GM12865 (cell line): ENCODE results near the gene EIF4G1.

ENCODE experiments used
- DNase-seq: peaks from one replicate; pipeline ENCODE4 v3.0.0; 2010; ENCODE audit warnings: low read depth
- H3K4me3 ChIP-seq: 2 replicates; pipeline ENCODE4 v1.5.1; 2011; ENCODE audit warnings: mild to moderate bottlenecking, low read depth, low read length, control low read depth
- TF ChIP-seq, protein P1 (sequence below): IDR thresholded peaks from 2 replicates; pipeline ENCODE4 v1.5.1; 2011; ENCODE audit warnings: low read length, control low read depth, low read depth, inconsistent platforms; ENCODE audit not compliant: insufficient read depth; ENCODE audit errors: missing control alignments

EIF4G1 gene

DNA sequence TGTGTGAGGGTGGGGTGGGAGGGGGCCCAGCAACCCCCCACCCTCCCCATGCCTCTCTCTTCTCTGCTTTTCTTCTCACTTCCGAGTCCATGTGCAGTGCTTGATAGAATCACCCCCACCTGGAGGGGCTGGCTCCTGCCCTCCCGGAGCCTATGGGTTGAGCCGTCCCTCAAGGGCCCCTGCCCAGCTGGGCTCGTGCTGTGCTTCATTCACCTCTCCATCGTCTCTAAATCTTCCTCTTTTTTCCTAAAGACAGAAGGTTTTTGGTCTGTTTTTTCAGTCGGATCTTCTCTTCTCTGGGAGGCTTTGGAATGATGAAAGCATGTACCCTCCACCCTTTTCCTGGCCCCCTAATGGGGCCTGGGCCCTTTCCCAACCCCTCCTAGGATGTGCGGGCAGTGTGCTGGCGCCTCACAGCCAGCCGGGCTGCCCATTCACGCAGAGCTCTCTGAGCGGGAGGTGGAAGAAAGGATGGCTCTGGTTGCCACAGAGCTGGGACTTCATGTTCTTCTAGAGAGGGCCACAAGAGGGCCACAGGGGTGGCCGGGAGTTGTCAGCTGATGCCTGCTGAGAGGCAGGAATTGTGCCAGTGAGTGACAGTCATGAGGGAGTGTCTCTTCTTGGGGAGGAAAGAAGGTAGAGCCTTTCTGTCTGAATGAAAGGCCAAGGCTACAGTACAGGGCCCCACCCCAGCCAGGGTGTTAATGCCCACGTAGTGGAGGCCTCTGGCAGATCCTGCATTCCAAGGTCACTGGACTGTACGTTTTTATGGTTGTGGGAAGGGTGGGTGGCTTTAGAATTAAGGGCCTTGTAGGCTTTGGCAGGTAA, 31.1 kb downstream of the EIF4G1 start:
- H3K4me3 ChIP-seq: no peak overlapping the region
- peak; percentile 55 for DNase-seq
- TF ChIP-seq, protein P1, sequence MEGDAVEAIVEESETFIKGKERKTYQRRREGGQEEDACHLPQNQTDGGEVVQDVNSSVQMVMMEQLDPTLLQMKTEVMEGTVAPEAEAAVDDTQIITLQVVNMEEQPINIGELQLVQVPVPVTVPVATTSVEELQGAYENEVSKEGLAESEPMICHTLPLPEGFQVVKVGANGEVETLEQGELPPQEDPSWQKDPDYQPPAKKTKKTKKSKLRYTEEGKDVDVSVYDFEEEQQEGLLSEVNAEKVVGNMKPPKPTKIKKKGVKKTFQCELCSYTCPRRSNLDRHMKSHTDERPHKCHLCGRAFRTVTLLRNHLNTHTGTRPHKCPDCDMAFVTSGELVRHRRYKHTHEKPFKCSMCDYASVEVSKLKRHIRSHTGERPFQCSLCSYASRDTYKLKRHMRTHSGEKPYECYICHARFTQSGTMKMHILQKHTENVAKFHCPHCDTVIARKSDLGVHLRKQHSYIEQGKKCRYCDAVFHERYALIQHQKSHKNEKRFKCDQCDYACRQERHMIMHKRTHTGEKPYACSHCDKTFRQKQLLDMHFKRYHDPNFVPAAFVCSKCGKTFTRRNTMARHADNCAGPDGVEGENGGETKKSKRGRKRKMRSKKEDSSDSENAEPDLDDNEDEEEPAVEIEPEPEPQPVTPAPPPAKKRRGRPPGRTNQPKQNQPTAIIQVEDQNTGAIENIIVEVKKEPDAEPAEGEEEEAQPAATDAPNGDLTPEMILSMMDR: peak; percentile 38

DNA sequence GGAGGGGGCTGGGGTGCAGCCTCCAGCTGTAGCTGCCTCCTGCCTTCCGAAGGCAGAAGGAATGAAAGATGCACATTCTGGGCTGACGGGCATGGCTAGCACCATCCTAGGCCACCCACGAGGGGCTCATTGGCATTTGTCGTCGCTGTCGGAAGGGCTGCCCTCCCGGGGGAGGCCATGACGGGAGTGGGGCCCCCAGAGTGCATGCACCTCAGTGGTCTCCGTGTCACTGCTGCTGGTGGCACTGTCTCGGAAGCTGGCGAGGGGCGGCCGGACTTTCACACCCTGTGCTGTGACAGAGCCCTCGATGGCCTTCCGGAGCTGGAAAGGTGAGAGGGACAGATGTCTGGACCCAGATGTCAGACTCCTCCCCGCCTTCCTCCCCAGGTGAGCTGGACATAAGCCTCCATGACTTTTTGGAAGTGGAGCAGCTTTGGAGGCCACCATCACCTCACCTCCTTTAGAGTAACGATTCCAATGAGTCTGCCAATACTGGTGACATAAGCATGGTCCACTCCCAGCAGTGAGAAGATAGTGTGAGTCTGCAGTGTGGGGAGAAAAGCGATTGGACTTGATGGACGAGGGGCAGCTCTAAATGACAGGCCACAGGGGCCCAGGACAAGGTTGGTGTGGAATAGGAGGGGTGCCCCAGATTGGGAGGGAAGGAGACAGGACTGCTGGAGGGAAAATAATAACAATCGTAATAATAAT, 32.2 kb downstream of the EIF4G1 start:
- H3K4me3 ChIP-seq: no peak overlapping the region
- TF ChIP-seq, protein P1: no peak
- no peak for DNase-seq

DNA sequence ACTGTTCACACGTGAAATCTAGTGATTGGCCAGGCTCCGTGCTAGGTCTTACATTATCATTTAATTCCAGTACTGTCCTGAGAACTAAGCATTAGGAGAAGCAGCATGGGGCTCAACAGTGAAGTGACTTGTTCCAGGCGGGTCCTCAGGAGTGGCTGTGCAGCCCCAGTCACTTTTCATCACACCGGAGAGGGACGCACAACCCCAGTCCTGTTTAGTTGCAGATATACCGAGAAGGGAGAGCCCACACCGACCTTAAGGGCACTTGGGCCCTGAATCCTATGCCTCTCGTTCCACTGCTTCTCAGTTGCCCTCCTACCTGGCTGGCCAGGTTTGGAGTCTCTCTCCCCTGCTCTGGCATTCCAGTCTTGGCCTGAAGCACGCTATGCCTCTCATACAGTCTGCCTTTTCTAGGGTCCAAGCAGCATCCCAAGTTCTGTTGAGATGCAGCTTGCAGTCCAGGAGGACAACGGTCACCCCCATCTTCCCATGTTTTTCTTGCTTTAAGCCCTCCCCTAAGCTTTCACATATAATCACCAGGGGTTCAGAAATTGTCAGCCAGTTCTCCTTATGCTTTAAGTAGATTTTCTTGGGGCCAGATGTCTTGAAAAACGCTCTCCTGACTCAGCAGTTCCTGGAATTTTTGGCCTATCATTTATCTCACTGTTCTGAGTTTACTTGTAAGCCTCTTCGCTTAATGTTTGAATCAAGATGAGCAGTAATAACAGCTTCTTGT, 33.1 kb downstream of the EIF4G1 start:
- H3K4me3 ChIP-seq: no peak overlapping the region
- TF ChIP-seq, protein P1: no peak
- DNase-seq: no peak

DNA sequence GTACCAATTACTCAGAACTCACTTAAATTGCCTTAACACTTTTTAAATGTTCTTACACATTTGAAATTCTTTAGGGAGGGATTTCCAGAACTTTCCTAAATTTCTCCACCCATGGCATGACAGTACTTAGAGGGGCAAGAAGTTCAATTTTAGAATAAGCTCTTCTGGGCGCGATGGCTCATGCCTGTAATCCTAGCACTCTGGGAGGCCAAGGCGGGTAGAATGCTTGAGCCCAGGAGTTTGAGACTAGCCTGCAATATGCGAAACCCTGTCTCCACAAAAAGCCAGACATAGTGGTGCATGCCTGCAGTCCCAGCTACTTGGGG, 33.6 kb downstream of the EIF4G1 start:
- no peak overlapping the region for H3K4me3 ChIP-seq
- DNase-seq: no peak
- TF ChIP-seq, protein P1: no peak

DNA sequence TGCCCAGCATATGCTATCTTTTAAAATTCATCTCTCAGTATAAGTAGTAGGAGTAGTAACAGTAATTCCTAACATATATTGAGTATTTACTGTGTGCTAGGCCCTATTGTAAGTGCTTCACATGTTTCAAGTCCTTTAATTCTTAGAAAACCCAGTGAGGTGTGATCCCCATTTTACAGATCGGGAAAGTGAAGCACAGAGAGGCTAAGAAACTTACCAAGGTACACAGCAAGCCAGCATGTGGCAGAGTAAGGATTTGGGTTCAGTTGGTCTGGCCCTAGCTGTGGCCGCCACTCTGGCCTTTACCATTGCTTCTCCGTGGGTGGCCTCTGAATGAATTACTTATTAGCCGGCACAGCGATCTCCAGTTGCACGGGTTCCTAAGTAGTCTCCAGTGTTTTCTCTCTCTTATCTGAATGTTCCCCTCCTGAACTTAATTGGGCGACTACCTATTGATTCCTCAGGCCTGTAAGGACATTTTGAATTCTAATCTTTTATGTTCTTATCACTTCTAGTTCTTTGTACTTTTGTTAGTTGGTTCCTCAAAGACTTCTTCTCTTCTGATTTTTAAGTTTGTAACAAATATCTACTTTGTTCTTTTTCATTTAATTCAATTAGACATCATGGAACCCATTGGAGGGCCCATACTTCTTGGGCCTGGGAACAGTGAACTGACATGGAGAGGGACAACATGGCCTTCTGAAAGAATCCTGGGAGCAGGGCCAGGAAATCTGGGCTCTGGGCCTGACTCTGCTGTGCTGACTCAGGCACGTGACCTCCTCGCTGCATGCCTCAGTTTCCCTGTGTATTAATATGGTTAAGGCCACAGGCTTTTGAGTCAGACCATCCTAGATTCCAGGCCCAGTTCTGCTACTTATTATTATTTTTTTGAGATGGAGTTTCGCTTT, 35.4 kb downstream of the EIF4G1 start:
- DNase-seq: no peak
- no peak overlapping the region for H3K4me3 ChIP-seq
- TF ChIP-seq, protein P1: no peak

DNA sequence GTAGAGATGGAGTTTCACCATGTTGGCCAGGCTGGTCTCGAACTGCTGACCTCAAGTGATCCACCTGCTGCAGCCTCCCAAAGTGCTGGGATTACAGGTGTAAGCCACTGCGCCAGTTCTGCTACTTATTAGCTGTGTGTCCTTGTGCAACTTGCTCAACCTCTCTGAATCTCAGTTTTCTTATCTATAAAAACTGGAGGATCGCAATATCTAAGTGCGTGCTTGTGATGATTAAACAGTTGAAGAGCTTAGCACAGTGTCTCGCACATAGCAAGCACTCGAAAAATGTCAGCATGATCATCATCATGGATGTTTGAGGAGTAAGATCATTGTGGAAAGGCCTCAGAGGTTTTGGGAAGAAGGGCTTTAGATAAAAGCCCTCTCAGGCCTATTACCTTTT, 36.2 kb downstream of the EIF4G1 start:
- H3K4me3 ChIP-seq: no peak overlapping the region
- no peak for DNase-seq
- TF ChIP-seq, protein P1: no peak
